ENCODE results near the gene PDS5B. TPM values are rescaled to one million over a fixed set of nuclear protein-coding genes. Genes with fewer than 3 reads are reported as not detected.

The PDS5B gene
- total RNA-seq, 1 experiment from 2014 or later, result 44.3 TPM

- TF ChIP-seq MAX (CRISPR knock-in tag; IDR thresholded peaks at IDR 0.05) (no peak), JUN (CRISPR knock-in tag; IDR thresholded peaks at IDR 0.05) (no peak), ZNF512 (CRISPR knock-in tag; IDR thresholded peaks at IDR 0.05; ENCODE audit: borderline replicate concordance) (no peak), ZNF263 (CRISPR knock-in tag; IDR thresholded peaks at IDR 0.05; ENCODE audit: low read depth) (no peak)
Observed at GRCh38 chr13:32751340-32751739, 165.1 kb downstream of the PDS5B start (continued).

GRCh38 chr13:32752311-32752710 is 166.1 kb downstream of the PDS5B start:
- H3K36me3 Mint-ChIP-seq, result peaks cover 11% of the 10 kb centered on the region
- ATAC-seq (no peak), DNase-seq (ENCODE audit: low spot score) (no peak)
- H3K4me3 Mint-ChIP-seq, result no peak overlapping the region
- H3K9me3 Mint-ChIP-seq, result no peaks in the 10 kb centered on the region
- POLR2A ChIA-PET, result no interaction called here
- H3K27me3 Mint-ChIP-seq (ENCODE audit: low read depth), result no peaks in the 10 kb centered on the region
- CTCF ChIA-PET, result no interaction called here
- no peaks in the 10 kb centered on the region for H3K4me1 Mint-ChIP-seq
- no peak overlapping the region for H3K27ac Mint-ChIP-seq
- no peak for TF ChIP-seq PREB (CRISPR knock-in tag; IDR thresholded peaks at IDR 0.05; ENCODE audit: borderline replicate concordance)
- no peak for TF ChIP-seq SMAD4 (CRISPR knock-in tag; IDR thresholded peaks at IDR 0.05)
- no peak for TF ChIP-seq ZBTB21 (CRISPR knock-in tag; IDR thresholded peaks at IDR 0.05; ENCODE audit: borderline replicate concordance)
- no peak for TF ChIP-seq ARID4B (CRISPR knock-in tag; IDR thresholded peaks at IDR 0.05; ENCODE audit: borderline replicate concordance)
- no peak for TF ChIP-seq FOXK1 (CRISPR knock-in tag; IDR thresholded peaks at IDR 0.05)
- no peak for TF ChIP-seq ZBTB43 (CRISPR knock-in tag; IDR thresholded peaks at IDR 0.05)
- no peak for TF ChIP-seq ELF4 (CRISPR knock-in tag; IDR thresholded peaks at IDR 0.05; ENCODE audit: low read depth)
- TF ChIP-seq ETV6 (CRISPR knock-in tag; IDR thresholded peaks at IDR 0.05), result no peak
- no peak for TF ChIP-seq FOXP4 (CRISPR knock-in tag; IDR thresholded peaks at IDR 0.05)
- TF ChIP-seq ZNF532 (CRISPR knock-in tag; IDR thresholded peaks at IDR 0.05; ENCODE audit: borderline replicate concordance), result no peak
- no peak for TF ChIP-seq CBFB (CRISPR knock-in tag; IDR thresholded peaks at IDR 0.05; ENCODE audit: low read depth)
- TF ChIP-seq IRF2 (CRISPR knock-in tag; IDR thresholded peaks at IDR 0.05; ENCODE audit: borderline replicate concordance, low read depth), result no peak
- TF ChIP-seq HMGA2 (CRISPR knock-in tag; IDR thresholded peaks at IDR 0.05), result no peak
- no peak for TF ChIP-seq ZSCAN18 (CRISPR knock-in tag; IDR thresholded peaks at IDR 0.05)
- no peak for TF ChIP-seq ZNF317 (CRISPR knock-in tag; IDR thresholded peaks at IDR 0.05; ENCODE audit: borderline replicate concordance, low read depth)
- no peak for TF ChIP-seq CREM (CRISPR knock-in tag; IDR thresholded peaks at IDR 0.05)
